Caco-2 (cell line): ENCODE results near the gene CDHR5. TPM values are rescaled to one million over a fixed set of nuclear protein-coding genes. Genes with fewer than 3 reads are reported as not detected.

Experiments
- BruUV-seq: library from RNA; stranded (reverse); fragments of 400-500 nt; replicated peaks from 2 replicates; lab custom pipeline; 2021; lab: Mats Ljungman, UMichigan
- CTCF ChIA-PET: fragments of 300-600 bp; sonication (Branson Sonifier 250); formaldehyde crosslinking; loops from one replicate; lab custom pipeline; 2022; ENCODE audit warnings: antibody characterized with exemption; lab: Charles Lee
- POLR2A ChIA-PET: fragments of 300-600 bp; sonication (Branson Sonifier 250); formaldehyde crosslinking; loops from one replicate; lab custom pipeline; 2022; ENCODE audit warnings: antibody characterized with exemption; lab: Charles Lee
- DNase-seq, 2 experiments: peaks; one replicate each; pipeline versions ENCODE4 v3.0.0 to v3.0.0-alpha.2; 2020 to 2022
- H3K27me3 ChIP-seq: replicated peaks from 2 replicates; pipeline ENCODE4 v1.6.0; 2011; ENCODE audit warnings: low read length; ENCODE audit not compliant: control insufficient read depth, insufficient read depth
- H3K36me3 ChIP-seq: 2 replicates; pipeline ENCODE4 v1.5.1; 2011; ENCODE audit warnings: low read length; ENCODE audit not compliant: control insufficient read depth, insufficient read depth
- H3K4me1 ChIP-seq: fragments of 250-450 bp; sonication (Bioruptor Pico); 2 replicates; pipeline ENCODE4 v1.5.1; 2020; ENCODE audit warnings: mild to moderate bottlenecking
- H3K4me3 ChIP-seq: 2 replicates; pipeline ENCODE4 v1.5.1; 2011; ENCODE audit warnings: low read depth, mild to moderate bottlenecking, control low read depth, low read length
- H3K9me3 ChIP-seq: fragments of 250-450 bp; sonication (Bioruptor Pico); 2 replicates; pipeline ENCODE4 v1.5.1; 2020; ENCODE audit warnings: mild to moderate bottlenecking, moderate library complexity
- H3K27ac Mint-ChIP-seq: one replicate; pipeline ENCODE4 v1.8.0; 2022; ENCODE audit warnings: mixed read lengths; ENCODE audit not compliant: unreplicated experiment
- H3K27me3 Mint-ChIP-seq: one replicate; pipeline ENCODE4 v1.8.0; 2022; ENCODE audit warnings: mixed read lengths; ENCODE audit not compliant: insufficient read depth, unreplicated experiment
- H3K36me3 Mint-ChIP-seq: one replicate; pipeline ENCODE4 v1.8.0; 2022; ENCODE audit warnings: mild to moderate bottlenecking, mixed read lengths; ENCODE audit not compliant: insufficient read depth, unreplicated experiment
- H3K4me1 Mint-ChIP-seq: one replicate; pipeline ENCODE4 v1.8.0; 2022; ENCODE audit warnings: low read depth, mixed read lengths; ENCODE audit not compliant: unreplicated experiment
- H3K4me3 Mint-ChIP-seq: one replicate; pipeline ENCODE4 v1.8.0; 2022; ENCODE audit warnings: mild to moderate bottlenecking, moderate library complexity, mixed read lengths; ENCODE audit not compliant: unreplicated experiment
- H3K9me3 Mint-ChIP-seq: one replicate; pipeline ENCODE4 v1.8.0; 2022; ENCODE audit warnings: mixed read lengths; ENCODE audit not compliant: unreplicated experiment
- CTCF ChIP-seq, 2 experiments: fragments of 200-600 bp in 1 of 2; IDR thresholded peaks; 1 replicate in 1 of 2; 2 replicates in 1 of 2; pipeline versions ENCODE4 v1.5.1 to v1.8.0; 2011 to 2022; ENCODE audit warnings: antibody characterized with exemption in 1 of 2, control low read depth in 1 of 2, inconsistent platforms in 1 of 2, low read depth in 1 of 2, low read length in 1 of 2, mild to moderate bottlenecking in 1 of 2, moderate library complexity in 1 of 2; ENCODE audit not compliant: insufficient read depth in 1 of 2, severe bottlenecking in 1 of 2, unreplicated experiment in 1 of 2
- intact Hi-C: fragments of 100-400 bp; cut with micrococcal nuclease; formaldehyde crosslinking; loops from one replicate; pipeline ENCODE4 v1.10.0; 2022; ENCODE audit not compliant: unreplicated experiment
- total RNA-seq: library from RNA; stranded (reverse); gene quantifications from 2 replicates; pipeline ENCODE4 v1.2.3, GENCODE V29; 2022

Gene CDHR5
- total RNA-seq, 1 experiment from 2014 or later, result 42.0 TPM

DNA sequence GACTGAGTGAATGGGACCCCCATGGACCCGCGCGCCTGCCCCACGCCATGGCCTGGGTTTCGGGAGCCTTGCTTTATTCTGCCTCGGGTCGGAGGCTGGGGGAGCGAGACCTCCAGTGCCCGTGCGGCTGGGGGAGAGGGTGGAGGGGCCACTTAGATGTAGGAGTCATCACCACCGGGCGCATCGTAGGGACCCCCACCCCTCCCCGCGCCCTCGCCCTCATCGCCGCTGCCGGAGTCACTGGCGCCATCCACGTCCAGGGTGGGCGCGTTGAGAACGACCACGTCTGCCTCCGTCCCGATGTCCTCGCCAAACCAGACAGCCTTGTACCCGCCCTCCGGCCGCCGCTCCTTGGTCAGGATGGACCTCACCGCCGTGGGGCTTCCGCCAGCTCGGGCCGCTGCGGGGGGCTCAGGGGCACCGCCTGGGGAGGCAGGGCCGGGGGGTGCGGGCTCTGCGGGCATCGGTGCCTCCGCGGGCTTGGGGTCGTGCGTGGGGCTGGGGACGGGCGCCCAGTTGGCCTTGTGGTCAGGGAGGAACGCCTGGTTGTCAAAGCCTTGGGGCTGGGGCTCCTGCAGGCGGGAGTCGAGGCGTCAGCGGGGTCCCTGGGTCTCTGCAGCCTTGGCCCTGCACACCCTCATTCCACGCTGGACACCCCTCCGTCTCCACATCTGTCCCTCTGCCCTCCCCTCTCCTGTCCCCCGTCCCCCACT, 7.4 kb downstream of the CDHR5 start:
- Mint-ChIP-seq H3K4me1 (peaks cover 5% of the 10 kb centered on the region), H3K9me3 (no peaks in the 10 kb centered on the region), H3K27ac (no peak overlapping the region), H3K27me3 (no peaks in the 10 kb centered on the region), H3K4me3 (no peak overlapping the region), H3K36me3 (peaks cover 87% of the 10 kb centered on the region)
- intact Hi-C loops, result loop anchor here (5.0 kb wide), 1 partner anchor 50 kb away; no protein-coding TSS in a partner anchor
- ChIA-PET CTCF (no interaction called here), POLR2A (no interaction called here)
- H3K27me3 ChIP-seq, result no peaks in the 10 kb centered on the region
- no peak overlapping the region for H3K4me3 ChIP-seq
- no peaks in the 10 kb centered on the region for H3K9me3 ChIP-seq
- peaks cover 3% of the 10 kb centered on the region for H3K36me3 ChIP-seq
- TF ChIP-seq CTCF (IDR thresholded peaks at IDR 0.05; ENCODE audit: insufficient read depth in 1 of 2, low read depth in 1 of 2, low read length in 1 of 2, severe bottlenecking in 1 of 2, unreplicated experiment in 1 of 2), result no peak
- BruUV-seq, result no TSS peak
- H3K4me1 ChIP-seq, result peaks cover 27% of the 10 kb centered on the region
- no peak for DNase-seq

DNA sequence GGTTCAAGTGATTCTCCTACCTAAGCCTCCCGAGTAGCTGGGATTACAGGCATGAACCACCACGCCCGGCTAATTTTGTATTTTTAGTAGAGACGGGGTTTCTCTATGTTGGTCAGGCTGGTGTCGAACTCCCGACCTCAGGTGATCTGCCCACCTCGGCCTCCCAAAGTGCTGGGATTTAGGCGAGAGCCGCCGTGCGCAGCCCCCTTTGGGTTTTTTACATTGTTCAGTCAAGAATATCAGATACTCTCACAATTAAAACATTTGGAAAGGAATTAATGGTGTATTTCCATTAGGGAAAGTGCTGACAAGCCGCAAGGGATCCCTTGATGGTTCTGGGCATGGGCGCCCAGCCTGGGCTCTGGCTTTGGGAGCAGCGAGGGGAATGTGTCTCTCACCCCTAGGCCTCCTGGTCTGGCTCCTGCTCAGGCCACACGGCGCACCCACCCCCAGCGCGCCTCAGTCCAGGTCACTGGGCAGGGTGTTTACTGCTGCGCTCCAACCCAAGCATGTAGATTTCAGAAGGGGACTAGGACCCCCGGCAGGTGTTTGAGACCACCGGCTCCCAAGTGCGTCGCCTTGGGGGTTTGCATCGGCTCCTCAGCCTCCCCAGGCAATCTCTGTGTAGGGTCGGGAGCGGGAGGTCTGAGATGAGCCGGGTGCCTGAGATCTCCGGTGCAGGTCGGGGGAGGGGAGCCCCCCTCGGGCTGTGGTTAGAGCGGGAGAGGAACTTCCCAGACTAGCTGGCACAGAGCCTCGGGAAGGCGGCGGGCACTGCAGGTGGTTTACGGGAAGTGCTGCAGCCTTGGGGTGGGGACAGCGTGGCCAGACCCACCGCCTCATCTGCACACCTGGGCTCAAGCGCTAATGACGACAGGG, 8.2 kb downstream of the CDHR5 start:
- Histone ChIP-seq H3K36me3 (peaks cover 3% of the 10 kb centered on the region), H3K4me3 (no peak overlapping the region; the same call in 1 of the 2 replicates), H3K27me3 (no peaks in the 10 kb centered on the region), H3K9me3 (no peaks in the 10 kb centered on the region), H3K4me1 (peaks cover 27% of the 10 kb centered on the region)
- Mint-ChIP-seq H3K4me1 (peaks cover 5% of the 10 kb centered on the region), H3K9me3 (no peaks in the 10 kb centered on the region), H3K27me3 (no peaks in the 10 kb centered on the region), H3K4me3 (no peak overlapping the region), H3K27ac (peak overlapping the region; percentile 89), H3K36me3 (peaks cover 88% of the 10 kb centered on the region)
- TSS peak; percentile 47 for BruUV-seq
- POLR2A ChIA-PET, result interaction anchor here (0.6 kb wide), 1 partner anchor 41 kb away, joined by 3 read pairs; no protein-coding TSS in a partner anchor
- DNase-seq, result no peak
- intact Hi-C loops, result loop anchor here (5.0 kb wide), 1 partner anchor 49 kb away; no protein-coding TSS in a partner anchor
- no peak for TF ChIP-seq CTCF (IDR thresholded peaks at IDR 0.05; ENCODE audit: insufficient read depth in 1 of 2, low read depth in 1 of 2, low read length in 1 of 2, severe bottlenecking in 1 of 2, unreplicated experiment in 1 of 2)
- CTCF ChIA-PET, result no interaction called here
